Smooth muscle cell (in vitro differentiated cells): ENCODE data around the gene GGTLC2. TPM values are rescaled to one million over a fixed set of nuclear protein-coding genes. Genes with fewer than 3 reads are reported as not detected.

Source experiments
- DNase-seq: peaks from one replicate; lab custom pipeline; 2025; ENCODE audit not compliant: unreplicated experiment; lab: John Stamatoyannopoulos, UW
- H2AFZ ChIP-seq: fragments of 200-600 bp; sonication (generic); 2 replicates; pipeline ENCODE4 v1.6.0; 2016; ENCODE audit warnings: antibody characterized with exemption, low read depth, mild to moderate bottlenecking
- H3F3A ChIP-seq: fragments of 200-600 bp; sonication (generic); 2 replicates; pipeline ENCODE4 v1.6.0; 2017; ENCODE audit warnings: antibody characterized with exemption, low read depth
- H3K27ac ChIP-seq: fragments of 200-600 bp; sonication (generic); 2 replicates; pipeline ENCODE4 v1.5.1; 2016; ENCODE audit warnings: low read depth, mild to moderate bottlenecking
- H3K27me3 ChIP-seq: fragments of 200-600 bp; sonication (generic); 2 replicates; pipeline ENCODE4 v1.6.1; 2016; ENCODE audit warnings: low read depth, mild to moderate bottlenecking
- H3K36me3 ChIP-seq: fragments of 200-600 bp; sonication (generic); 2 replicates; pipeline ENCODE4 v1.5.1; 2016; ENCODE audit warnings: low read depth
- H3K4me1 ChIP-seq: fragments of 200-600 bp; sonication (generic); 2 replicates; pipeline ENCODE4 v1.5.1; 2016; ENCODE audit warnings: low read depth
- H3K4me2 ChIP-seq: fragments of 200-600 bp; sonication (generic); 2 replicates; pipeline ENCODE4 v1.6.0; 2016; ENCODE audit warnings: mild to moderate bottlenecking
- H3K4me3 ChIP-seq: fragments of 200-600 bp; sonication (generic); 2 replicates; pipeline ENCODE4 v1.5.1; 2016; ENCODE audit warnings: mild to moderate bottlenecking
- H3K79me2 ChIP-seq: fragments of 200-600 bp; sonication (generic); 2 replicates; pipeline ENCODE4 v1.6.0; 2016; ENCODE audit warnings: low read depth, mild to moderate bottlenecking
- H3K9ac ChIP-seq: fragments of 200-600 bp; sonication (generic); 2 replicates; pipeline ENCODE4 v1.6.0; 2016; ENCODE audit warnings: low read depth
- H3K9me3 ChIP-seq: fragments of 200-600 bp; sonication (generic); replicated peaks from 2 replicates; pipeline ENCODE4 v1.5.1; 2016; ENCODE audit warnings: low read depth
- H4K20me1 ChIP-seq: fragments of 200-600 bp; sonication (generic); 2 replicates; pipeline ENCODE4 v1.6.0; 2016; ENCODE audit warnings: low read depth
- CTCF ChIP-seq: fragments of 200-600 bp; sonication (generic); IDR thresholded peaks from 2 replicates; pipeline ENCODE4 v1.5.1; 2017; ENCODE audit warnings: borderline replicate concordance, mild to moderate bottlenecking, antibody characterized with exemption; ENCODE audit not compliant: insufficient read depth, poor library complexity, severe bottlenecking
- WGBS: methylation state at CpG from one replicate; pipeline ENCODE4 v1.1.7; 2016; ENCODE audit warnings: low lambda C conversion rate; 5-methylcytosine and 5-hydroxymethylcytosine counted together
- polyA plus RNA-seq: library from polyadenylated mRNA; unstranded; fragments of >200 nt; fragmentation: Nextera tagmentation; extraction: Ambion mirVana; gene quantifications from 2 replicates; pipeline ENCODE4 v1.2.1, GENCODE V29; 2016
- total RNA-seq: library from RNA; depleted of rRNA; stranded (reverse); fragments of >200 nt; gene quantifications from 2 replicates; pipeline ENCODE4 v1.2.3, GENCODE V29; 2014

GGTLC2 gene
- total and polyA plus RNA-seq, 2 experiments from 2014 or later, result not detected

GRCh38 chr22:22655452-22656290 is 11.3 kb downstream of the GGTLC2 start:
- H3K27me3 ChIP-seq, result peaks cover 25% of the 10 kb centered on the region
- H2AFZ ChIP-seq, result no peak overlapping the region
- H3K4me2 ChIP-seq, result no peak overlapping the region
- TF ChIP-seq CTCF, result no peak
- DNase-seq, result no peak
- WGBS, result 67% methylated on average over 8 of the region's 8 CpGs
- H3K27ac ChIP-seq, result no peak overlapping the region
- no peaks in the 10 kb centered on the region for H4K20me1 ChIP-seq
- H3K79me2 ChIP-seq, result no peaks in the 10 kb centered on the region
- H3K9ac ChIP-seq, result no peak overlapping the region
- no peaks in the 10 kb centered on the region for H3K9me3 ChIP-seq
- no peaks in the 10 kb centered on the region for H3F3A ChIP-seq
- no peak overlapping the region for H3K4me3 ChIP-seq
- H3K36me3 ChIP-seq, result no peaks in the 10 kb centered on the region
- H3K4me1 ChIP-seq, result no peaks in the 10 kb centered on the region

GRCh38 chr22:22657712-22658111 is 13.3 kb downstream of the GGTLC2 start:
- no peak for TF ChIP-seq CTCF
- DNase-seq, result no peak
- H3K79me2 ChIP-seq, result no peaks in the 10 kb centered on the region
- H3K27ac ChIP-seq, result no peak overlapping the region
- no peaks in the 10 kb centered on the region for H3F3A ChIP-seq
- H3K36me3 ChIP-seq, result no peaks in the 10 kb centered on the region
- no peak overlapping the region for H2AFZ ChIP-seq
- no peaks in the 10 kb centered on the region for H3K9me3 ChIP-seq
- H3K4me2 ChIP-seq, result no peak overlapping the region
- H3K27me3 ChIP-seq, result peaks cover 36% of the 10 kb centered on the region
- H3K4me3 ChIP-seq, result no peak overlapping the region
- no peak overlapping the region for H3K9ac ChIP-seq
- no peaks in the 10 kb centered on the region for H4K20me1 ChIP-seq
- 96% methylated on average over 1 of the region's 1 CpG for WGBS
- no peaks in the 10 kb centered on the region for H3K4me1 ChIP-seq

- H3K27me3 ChIP-seq, result peaks cover 58% of the 10 kb centered on the region
- H3K9me3 ChIP-seq, result no peaks in the 10 kb centered on the region
- no peak overlapping the region for H3K9ac ChIP-seq
- no peaks in the 10 kb centered on the region for H3F3A ChIP-seq
- H3K4me2 ChIP-seq, result no peak overlapping the region
- H3K4me1 ChIP-seq, result no peaks in the 10 kb centered on the region
- no peaks in the 10 kb centered on the region for H3K36me3 ChIP-seq
- H3K4me3 ChIP-seq, result no peak overlapping the region
- H4K20me1 ChIP-seq, result no peaks in the 10 kb centered on the region
- H2AFZ ChIP-seq, result no peak overlapping the region
- WGBS, result 77% methylated on average over 4 of the region's 4 CpGs
- no peak for TF ChIP-seq CTCF
- H3K27ac ChIP-seq, result no peak overlapping the region
- no peak for DNase-seq
- no peaks in the 10 kb centered on the region for H3K79me2 ChIP-seq
Observed at GRCh38 chr22:22661275-22661674, 16.9 kb downstream of the GGTLC2 start.

GRCh38 chr22:22662095-22662494 is 17.7 kb downstream of the GGTLC2 start:
- no peak overlapping the region for H2AFZ ChIP-seq

More at GRCh38 chr22:22662095-22662494, 17.7 kb downstream of the GGTLC2 start:
- H3K9ac ChIP-seq, result no peak overlapping the region
- H4K20me1 ChIP-seq, result no peaks in the 10 kb centered on the region
- no peaks in the 10 kb centered on the region for H3F3A ChIP-seq
- no peak overlapping the region for H3K27ac ChIP-seq
- H3K27me3 ChIP-seq, result peaks cover 58% of the 10 kb centered on the region
- H3K36me3 ChIP-seq, result no peaks in the 10 kb centered on the region
- H3K79me2 ChIP-seq, result no peaks in the 10 kb centered on the region
- no peak for TF ChIP-seq CTCF
- WGBS, result 71% methylated on average over 3 of the region's 3 CpGs
- no peaks in the 10 kb centered on the region for H3K9me3 ChIP-seq
- no peak for DNase-seq
- no peak overlapping the region for H3K4me2 ChIP-seq
- H3K4me1 ChIP-seq, result no peaks in the 10 kb centered on the region
- no peak overlapping the region for H3K4me3 ChIP-seq
